ENCODE data around the gene NUP50. TPM values are rescaled to one million over a fixed set of nuclear protein-coding genes. Genes with fewer than 3 reads are reported as not detected.
A peak's percentile ranks its signal among the peaks of the same experiment; 100 is the strongest.

The NUP50 gene
- total RNA-seq, 2 donors from 2014 or later, result 71.9 to 111 TPM

DNA sequence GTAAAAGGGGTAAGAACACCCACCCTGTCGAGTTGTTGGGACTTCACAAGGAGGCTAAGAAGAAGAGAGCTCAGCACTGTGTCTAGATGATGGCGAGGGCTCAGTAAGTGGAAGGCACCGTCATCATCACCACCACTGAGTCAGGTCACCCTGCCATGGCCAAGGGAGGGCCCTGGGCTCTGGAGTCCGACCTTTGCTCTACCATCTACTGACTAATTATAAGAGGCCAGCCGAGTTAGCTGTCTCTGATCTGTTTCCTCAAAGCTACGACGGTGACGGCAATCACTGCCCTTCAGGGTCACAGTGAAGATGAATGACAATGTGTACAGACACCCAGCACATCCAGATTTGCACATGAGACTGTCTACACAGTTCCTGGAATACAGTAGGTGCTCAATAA lies 47.7 kb downstream of the NUP50 start:
- Histone ChIP-seq H3K4me1 (no peaks in the 10 kb centered on the region), H3K4me3 (no peak overlapping the region), H3K27me3 (no peaks in the 10 kb centered on the region), H3K9me3 (no peaks in the 10 kb centered on the region), H3K36me3 (no peaks in the 10 kb centered on the region), H3K9ac (ENCODE audit: low read depth in 2 of 2, low read length in 2 of 2) (peak overlapping the region in 1 of 2 donors; percentile 30), H3K27ac (no peak overlapping the region)
- intact Hi-C loops (cut with DNase I), result no loop called here
- TF ChIP-seq, protein P1, sequence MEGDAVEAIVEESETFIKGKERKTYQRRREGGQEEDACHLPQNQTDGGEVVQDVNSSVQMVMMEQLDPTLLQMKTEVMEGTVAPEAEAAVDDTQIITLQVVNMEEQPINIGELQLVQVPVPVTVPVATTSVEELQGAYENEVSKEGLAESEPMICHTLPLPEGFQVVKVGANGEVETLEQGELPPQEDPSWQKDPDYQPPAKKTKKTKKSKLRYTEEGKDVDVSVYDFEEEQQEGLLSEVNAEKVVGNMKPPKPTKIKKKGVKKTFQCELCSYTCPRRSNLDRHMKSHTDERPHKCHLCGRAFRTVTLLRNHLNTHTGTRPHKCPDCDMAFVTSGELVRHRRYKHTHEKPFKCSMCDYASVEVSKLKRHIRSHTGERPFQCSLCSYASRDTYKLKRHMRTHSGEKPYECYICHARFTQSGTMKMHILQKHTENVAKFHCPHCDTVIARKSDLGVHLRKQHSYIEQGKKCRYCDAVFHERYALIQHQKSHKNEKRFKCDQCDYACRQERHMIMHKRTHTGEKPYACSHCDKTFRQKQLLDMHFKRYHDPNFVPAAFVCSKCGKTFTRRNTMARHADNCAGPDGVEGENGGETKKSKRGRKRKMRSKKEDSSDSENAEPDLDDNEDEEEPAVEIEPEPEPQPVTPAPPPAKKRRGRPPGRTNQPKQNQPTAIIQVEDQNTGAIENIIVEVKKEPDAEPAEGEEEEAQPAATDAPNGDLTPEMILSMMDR (IDR thresholded peaks at IDR 0.05), result no peak
- no peak for DNase-seq

DNA sequence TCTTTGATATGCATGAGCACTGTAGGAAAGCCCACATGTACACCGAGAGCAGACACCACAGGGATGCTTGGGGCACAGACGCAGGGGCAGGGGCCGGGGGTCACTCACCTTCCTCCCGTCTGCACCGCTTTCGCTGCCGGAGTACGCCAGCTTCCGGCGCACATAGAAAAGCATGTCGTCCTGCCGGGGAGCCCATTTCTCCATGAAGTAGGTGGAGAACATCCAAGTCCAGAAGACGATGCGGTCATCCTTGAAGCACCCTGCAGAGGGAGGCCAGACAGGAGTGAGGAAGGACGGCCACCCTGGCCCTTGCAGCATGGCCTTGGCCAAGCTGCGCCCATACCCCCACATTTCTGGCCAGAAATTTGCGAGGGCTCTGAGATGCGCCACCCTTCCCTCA lies 48.1 kb downstream of the NUP50 start:
- intact Hi-C loops (cut with DNase I), result no loop called here
- DNase-seq, result no peak
- peak overlapping the region; percentile 63 for H3K27ac ChIP-seq
- TF ChIP-seq, protein P1 (IDR thresholded peaks at IDR 0.05), result no peak
- no peak overlapping the region for H3K4me3 ChIP-seq
- H3K9ac ChIP-seq (ENCODE audit: low read depth in 2 of 2, low read length in 2 of 2), result peak overlapping the region in 1 of 2 donors; percentile 30
- no peaks in the 10 kb centered on the region for H3K27me3 ChIP-seq
- H3K9me3 ChIP-seq, result no peaks in the 10 kb centered on the region
- H3K36me3 ChIP-seq, result no peaks in the 10 kb centered on the region
- no peaks in the 10 kb centered on the region for H3K4me1 ChIP-seq

DNA sequence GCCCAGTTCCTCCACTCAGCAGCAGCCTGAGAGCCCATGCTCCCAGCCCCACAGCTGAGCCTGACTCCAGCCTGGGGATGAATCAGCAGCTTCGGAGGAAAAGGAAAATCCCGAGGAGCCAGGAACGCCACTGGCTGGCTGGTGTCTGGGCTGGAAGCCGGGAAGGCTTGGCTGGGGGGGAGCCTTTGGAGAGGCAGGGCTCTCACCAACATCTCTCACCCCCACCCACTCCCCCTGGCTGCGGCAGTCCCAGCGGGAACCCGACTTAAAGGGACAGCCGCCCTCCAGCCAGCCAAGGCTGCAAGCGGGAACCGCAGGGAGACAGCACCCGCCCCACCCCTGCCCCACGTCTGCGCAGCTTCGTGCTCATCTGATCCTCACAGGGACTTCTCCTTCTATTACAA lies 48.6 kb downstream of the NUP50 start:
- H3K4me3 ChIP-seq, result no peak overlapping the region
- intact Hi-C loops (cut with DNase I), result no loop called here
- peak; percentile 53 for DNase-seq
- TF ChIP-seq, protein P1 (IDR thresholded peaks at IDR 0.05), result no peak
- no peaks in the 10 kb centered on the region for H3K9me3 ChIP-seq
- H3K4me1 ChIP-seq, result no peaks in the 10 kb centered on the region
- peak overlapping the region; percentile 63 for H3K27ac ChIP-seq
- no peaks in the 10 kb centered on the region for H3K27me3 ChIP-seq
- no peaks in the 10 kb centered on the region for H3K36me3 ChIP-seq
- peak overlapping the region; percentile 14 to 24 for H3K9ac ChIP-seq (ENCODE audit: low read depth in 2 of 2, low read length in 2 of 2)

DNA sequence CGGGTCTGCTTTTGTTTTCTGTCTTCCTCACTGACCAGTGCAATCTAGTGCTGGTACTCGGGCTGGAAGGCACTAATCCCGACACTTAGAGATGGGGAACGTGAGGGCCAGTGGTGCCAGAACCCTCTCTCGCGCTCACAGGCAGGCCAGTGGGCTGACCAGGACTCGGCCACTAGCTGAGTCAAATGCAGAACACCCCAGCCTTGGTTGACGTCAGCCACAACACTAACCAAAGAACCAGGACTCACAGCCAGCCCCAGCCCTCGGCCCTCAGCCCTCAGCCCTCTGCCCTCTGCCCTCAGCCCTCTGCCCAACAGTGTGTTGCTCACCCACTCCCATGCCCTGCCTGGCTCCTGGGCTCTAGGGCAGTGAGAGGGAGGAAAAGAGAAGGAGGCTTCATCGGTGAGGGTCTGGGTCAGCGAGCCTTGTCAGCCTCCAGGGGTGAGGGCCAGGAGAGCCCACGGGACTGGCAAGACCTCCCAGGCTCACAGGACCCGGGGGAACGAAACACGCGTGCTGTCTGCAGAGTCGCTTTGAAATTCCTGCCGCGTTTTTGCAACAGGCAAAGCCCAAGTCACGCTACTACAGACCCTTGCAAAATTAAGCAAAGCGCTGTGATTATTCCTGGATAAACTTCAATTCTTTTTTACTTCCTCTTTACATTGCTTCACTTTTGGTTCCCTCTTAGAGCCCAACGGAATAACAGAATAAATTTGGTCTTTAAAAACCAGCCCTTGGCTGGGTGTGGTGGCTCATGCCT lies 49.4 kb downstream of the NUP50 start:
- no peak overlapping the region for H3K4me3 ChIP-seq
- TF ChIP-seq, protein P1 (IDR thresholded peaks at IDR 0.05), result no peak
- intact Hi-C loops (cut with DNase I), result no loop called here
- H3K9ac ChIP-seq (ENCODE audit: low read depth in 2 of 2, low read length in 2 of 2), result peak overlapping the region; percentile 14 to 24
- H3K4me1 ChIP-seq, result no peaks in the 10 kb centered on the region
- no peak for DNase-seq
- H3K36me3 ChIP-seq, result no peaks in the 10 kb centered on the region
- H3K27me3 ChIP-seq, result no peaks in the 10 kb centered on the region
- H3K9me3 ChIP-seq, result no peaks in the 10 kb centered on the region
- H3K27ac ChIP-seq, result peak overlapping the region; percentile 63

DNA sequence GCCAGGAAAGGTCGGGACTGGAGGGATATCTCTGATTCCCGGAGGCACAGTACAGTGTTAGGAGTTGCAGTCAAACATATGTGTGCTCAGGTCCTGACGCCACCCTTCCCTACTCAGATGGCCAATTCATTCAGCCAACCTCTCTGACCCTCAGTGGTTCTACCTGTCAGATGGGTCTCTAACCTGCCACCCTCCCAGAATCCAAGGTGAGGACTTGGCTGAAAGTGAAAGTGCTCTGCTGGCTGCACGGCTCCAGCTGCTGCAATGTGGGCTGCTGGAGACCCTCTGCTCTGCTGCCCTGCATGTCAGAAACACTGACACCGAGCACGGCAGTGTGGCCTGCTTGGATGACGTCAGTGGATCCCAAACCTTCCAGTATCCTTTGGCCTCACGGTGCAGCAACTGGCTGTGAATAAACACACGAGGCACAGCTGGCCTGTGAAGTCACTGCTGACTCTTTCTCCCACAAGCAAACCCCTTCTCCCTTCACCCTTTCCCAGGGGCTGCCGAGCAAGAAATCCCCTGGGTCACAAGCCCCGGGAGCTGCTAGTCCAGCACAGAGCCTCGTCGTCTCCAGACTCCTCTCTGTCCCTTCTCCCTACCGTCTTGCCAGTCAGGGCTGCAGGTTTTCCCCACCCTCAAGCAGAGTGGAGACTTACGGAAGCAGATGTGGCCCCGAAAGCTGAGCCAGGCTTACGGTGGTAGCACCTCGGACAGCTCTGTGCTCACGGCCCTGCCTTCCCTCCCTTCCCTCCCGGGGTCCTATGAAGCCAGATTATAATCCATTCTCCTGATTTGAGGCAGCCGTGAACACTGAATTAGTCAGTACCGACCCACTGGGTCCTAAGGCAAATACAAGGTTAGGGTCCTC lies 52.6 kb downstream of the NUP50 start:
- H3K4me3 ChIP-seq, result no peak overlapping the region
- H3K27ac ChIP-seq, result no peak overlapping the region
- H3K4me1 ChIP-seq, result no peaks in the 10 kb centered on the region
- H3K9me3 ChIP-seq, result no peaks in the 10 kb centered on the region
- no peak overlapping the region for H3K9ac ChIP-seq (ENCODE audit: low read depth in 2 of 2, low read length in 2 of 2)
- TF ChIP-seq, protein P1 (IDR thresholded peaks at IDR 0.05), result no peak
- DNase-seq, result no peak
- H3K36me3 ChIP-seq, result no peaks in the 10 kb centered on the region
- no peaks in the 10 kb centered on the region for H3K27me3 ChIP-seq
- intact Hi-C loops (cut with DNase I), result no loop called here
